ENCODE measurements around the gene EIF4G3.

EIF4G3 gene

DNA sequence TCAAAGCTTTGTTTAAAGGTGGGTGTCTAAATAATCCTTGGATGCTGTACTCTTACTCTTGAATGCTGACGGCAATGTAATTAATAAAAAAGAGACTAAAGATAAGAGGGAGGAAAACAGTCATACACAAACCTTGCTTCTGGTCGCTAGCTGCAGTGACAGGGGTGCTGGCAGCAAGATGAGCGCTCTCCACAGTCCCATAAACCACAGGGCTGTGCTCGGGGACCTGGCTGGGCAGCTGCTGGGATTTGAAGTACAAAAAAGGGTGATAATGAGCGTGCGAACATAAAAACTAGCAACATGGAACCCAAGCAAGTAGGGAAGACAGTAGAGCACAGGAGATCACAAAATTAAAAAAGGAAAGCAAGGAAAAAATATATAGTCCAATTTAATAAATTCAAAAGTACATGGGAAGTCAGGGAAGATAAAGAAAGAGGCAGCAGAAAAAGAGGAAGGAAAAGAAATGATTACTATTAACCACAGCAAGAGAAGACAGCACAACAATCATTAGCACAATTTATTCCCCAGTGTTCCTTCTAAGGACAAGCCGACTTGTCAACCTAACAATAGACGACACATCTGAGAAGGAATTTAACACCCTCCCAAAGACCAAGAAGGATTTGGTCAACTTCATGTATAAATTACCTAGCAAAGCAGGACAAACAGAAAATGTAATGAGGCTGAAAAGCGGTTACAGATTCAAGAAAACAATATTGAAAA, 226.7 kb downstream of the EIF4G3 start:
- TF ChIP-seq, protein P1, sequence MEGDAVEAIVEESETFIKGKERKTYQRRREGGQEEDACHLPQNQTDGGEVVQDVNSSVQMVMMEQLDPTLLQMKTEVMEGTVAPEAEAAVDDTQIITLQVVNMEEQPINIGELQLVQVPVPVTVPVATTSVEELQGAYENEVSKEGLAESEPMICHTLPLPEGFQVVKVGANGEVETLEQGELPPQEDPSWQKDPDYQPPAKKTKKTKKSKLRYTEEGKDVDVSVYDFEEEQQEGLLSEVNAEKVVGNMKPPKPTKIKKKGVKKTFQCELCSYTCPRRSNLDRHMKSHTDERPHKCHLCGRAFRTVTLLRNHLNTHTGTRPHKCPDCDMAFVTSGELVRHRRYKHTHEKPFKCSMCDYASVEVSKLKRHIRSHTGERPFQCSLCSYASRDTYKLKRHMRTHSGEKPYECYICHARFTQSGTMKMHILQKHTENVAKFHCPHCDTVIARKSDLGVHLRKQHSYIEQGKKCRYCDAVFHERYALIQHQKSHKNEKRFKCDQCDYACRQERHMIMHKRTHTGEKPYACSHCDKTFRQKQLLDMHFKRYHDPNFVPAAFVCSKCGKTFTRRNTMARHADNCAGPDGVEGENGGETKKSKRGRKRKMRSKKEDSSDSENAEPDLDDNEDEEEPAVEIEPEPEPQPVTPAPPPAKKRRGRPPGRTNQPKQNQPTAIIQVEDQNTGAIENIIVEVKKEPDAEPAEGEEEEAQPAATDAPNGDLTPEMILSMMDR (IDR thresholded peaks at IDR 0.05; ENCODE audit: unreplicated experiment in 3 of 3) = no peak
- peaks cover 19% of the 10 kb centered on the region for H3K36me3 Mint-ChIP-seq (ENCODE audit: low read depth)
- H3K27ac Mint-ChIP-seq = peak overlapping the region in 1 of 3 experiments; percentile 40
- no peaks in the 10 kb centered on the region for H3K4me1 Mint-ChIP-seq
- H3K27me3 Mint-ChIP-seq (ENCODE audit: low read depth) = no peaks in the 10 kb centered on the region
- no peaks in the 10 kb centered on the region for H3K9me3 Mint-ChIP-seq
- H3K4me3 Mint-ChIP-seq = no peak overlapping the region

DNA sequence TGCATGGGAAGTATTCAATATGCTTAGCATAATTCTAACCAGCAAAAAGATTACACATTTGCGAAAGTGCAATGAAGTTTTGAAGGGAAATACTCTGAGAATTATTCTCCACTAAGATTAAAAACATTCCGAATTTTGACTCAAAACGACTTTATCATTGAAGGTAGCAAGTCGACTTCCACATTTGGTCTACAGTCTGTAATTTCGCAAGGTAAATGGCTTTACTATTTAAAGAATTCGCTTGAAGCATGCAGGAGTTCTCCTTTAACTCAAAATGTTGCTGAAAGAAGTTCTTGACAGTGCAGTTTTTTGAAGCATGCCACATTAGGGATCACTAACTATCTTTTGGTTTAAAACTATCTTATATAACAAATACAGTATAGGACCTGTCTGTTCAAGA, 228.6 kb downstream of the EIF4G3 start:
- no peaks in the 10 kb centered on the region for H3K9me3 Mint-ChIP-seq
- H3K27me3 Mint-ChIP-seq (ENCODE audit: low read depth) = no peaks in the 10 kb centered on the region
- TF ChIP-seq, protein P1 (IDR thresholded peaks at IDR 0.05; ENCODE audit: unreplicated experiment in 3 of 3) = no peak
- H3K4me3 Mint-ChIP-seq = no peak overlapping the region
- H3K4me1 Mint-ChIP-seq = no peaks in the 10 kb centered on the region
- H3K36me3 Mint-ChIP-seq (ENCODE audit: low read depth) = peaks cover 23% of the 10 kb centered on the region
- peak overlapping the region in 1 of 3 experiments; percentile 30 for H3K27ac Mint-ChIP-seq

DNA sequence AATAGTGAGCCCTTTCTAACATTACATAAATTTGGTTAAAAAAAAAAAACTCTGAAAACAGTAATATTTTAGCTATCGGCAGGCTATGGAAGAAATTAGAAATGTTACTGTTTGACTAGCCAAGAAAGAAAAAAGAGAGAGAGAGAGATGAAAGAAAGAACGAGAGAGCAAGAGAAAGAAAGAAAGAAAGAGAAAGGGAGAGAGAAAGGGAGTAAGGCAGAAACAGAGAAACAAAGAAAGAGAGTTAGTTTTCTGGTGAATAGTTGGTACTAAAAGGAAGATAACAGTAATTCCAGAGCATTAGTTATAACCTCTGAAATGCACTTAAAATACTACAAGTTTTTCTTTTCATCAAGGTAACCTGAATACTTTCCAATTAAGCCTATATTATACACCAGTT, 229.3 kb downstream of the EIF4G3 start:
- Mint-ChIP-seq H3K4me1 (no peaks in the 10 kb centered on the region), H3K9me3 (no peaks in the 10 kb centered on the region), H3K36me3 (ENCODE audit: low read depth) (peaks cover 19% of the 10 kb centered on the region), H3K27ac (no peak overlapping the region), H3K27me3 (ENCODE audit: low read depth) (no peaks in the 10 kb centered on the region), H3K4me3 (no peak overlapping the region)
- TF ChIP-seq, protein P1 (IDR thresholded peaks at IDR 0.05; ENCODE audit: unreplicated experiment in 3 of 3) = no peak

DNA sequence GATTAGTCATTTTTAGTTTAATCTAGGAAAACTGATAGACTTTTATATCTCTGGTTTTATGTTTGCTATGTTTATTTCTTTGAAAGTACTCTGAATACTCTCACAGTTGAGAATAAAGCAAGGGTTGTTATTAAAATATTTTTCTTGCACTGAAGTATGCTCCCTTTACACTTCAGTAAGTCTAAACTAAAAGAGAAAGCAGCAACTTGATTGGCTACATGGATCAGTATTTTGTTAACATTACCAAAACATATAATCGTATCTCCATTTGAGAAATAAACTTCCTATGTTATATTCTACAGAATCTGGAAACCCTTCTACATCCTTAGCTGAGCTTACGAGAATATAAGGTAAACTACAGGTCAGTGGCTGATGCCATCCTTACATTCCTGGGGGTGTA, 240.1 kb downstream of the EIF4G3 start:
- peak overlapping the region in 2 of 3 experiments; percentile 1 to 24 for H3K27ac Mint-ChIP-seq
- H3K27me3 Mint-ChIP-seq (ENCODE audit: low read depth) = no peaks in the 10 kb centered on the region

DNA sequence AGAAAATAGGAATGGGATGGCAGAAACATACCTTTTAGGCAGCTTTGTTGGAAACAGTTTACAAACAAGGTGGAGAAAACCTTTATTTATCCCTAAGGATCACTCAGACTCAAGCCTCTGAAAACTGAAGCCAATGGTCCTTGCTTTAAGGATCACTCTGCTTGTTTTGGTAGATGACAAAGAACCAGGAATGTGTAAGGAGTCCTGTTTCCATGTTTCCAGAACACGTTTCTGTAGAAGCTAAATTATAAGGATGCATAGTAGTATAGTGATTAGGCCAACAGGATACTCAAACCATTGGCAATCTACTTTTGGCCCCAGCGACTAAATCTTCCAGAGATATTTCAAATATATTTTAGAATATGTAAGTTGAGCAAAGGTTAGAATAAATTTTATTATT, 240.5 kb downstream of the EIF4G3 start:
- H3K4me3 Mint-ChIP-seq = no peak overlapping the region
- H3K27me3 Mint-ChIP-seq (ENCODE audit: low read depth) = no peaks in the 10 kb centered on the region
- TF ChIP-seq, protein P1 (IDR thresholded peaks at IDR 0.05; ENCODE audit: unreplicated experiment in 3 of 3) = no peak
- H3K36me3 Mint-ChIP-seq (ENCODE audit: low read depth) = peaks cover 38% of the 10 kb centered on the region
- H3K9me3 Mint-ChIP-seq = no peaks in the 10 kb centered on the region
- peaks cover 12% of the 10 kb centered on the region for H3K4me1 Mint-ChIP-seq
- H3K27ac Mint-ChIP-seq = peak overlapping the region in 2 of 3 experiments; percentile 15 to 25

More for the DNA sequence above, 240.1 kb downstream of the EIF4G3 start:
- Mint-ChIP-seq H3K36me3 (ENCODE audit: low read depth) (peaks cover 40% of the 10 kb centered on the region), H3K4me3 (no peak overlapping the region), H3K9me3 (no peaks in the 10 kb centered on the region), H3K4me1 (peaks cover 12% of the 10 kb centered on the region)
- TF ChIP-seq, protein P1 (IDR thresholded peaks at IDR 0.05; ENCODE audit: unreplicated experiment in 3 of 3) = no peak

DNA sequence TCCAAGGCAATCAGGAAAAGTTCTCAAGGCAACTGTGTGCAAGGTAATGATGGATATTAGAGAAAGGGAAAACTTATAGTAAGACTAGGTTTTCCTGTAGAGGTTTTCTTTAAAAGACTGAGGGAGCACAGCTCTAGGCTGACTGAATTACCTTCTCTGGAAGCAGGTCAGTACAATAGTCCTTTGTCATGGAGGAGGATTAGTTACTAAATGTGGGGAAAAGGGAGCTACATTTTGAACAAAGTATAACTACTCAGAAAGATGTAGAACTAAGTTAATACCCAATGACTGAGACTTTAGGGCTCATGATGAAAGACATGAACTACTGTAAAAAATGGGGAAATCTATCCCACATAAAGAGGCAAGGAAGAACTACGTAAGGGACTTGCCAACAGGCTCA, 241.0 kb downstream of the EIF4G3 start:
- H3K27me3 Mint-ChIP-seq (ENCODE audit: low read depth) = no peaks in the 10 kb centered on the region
- H3K4me1 Mint-ChIP-seq = peaks cover 12% of the 10 kb centered on the region
- peak overlapping the region in 2 of 3 experiments; percentile 15 to 25 for H3K27ac Mint-ChIP-seq
- H3K4me3 Mint-ChIP-seq = no peak overlapping the region
- peaks cover 38% of the 10 kb centered on the region for H3K36me3 Mint-ChIP-seq (ENCODE audit: low read depth)
- no peaks in the 10 kb centered on the region for H3K9me3 Mint-ChIP-seq
- TF ChIP-seq, protein P1 (IDR thresholded peaks at IDR 0.05; ENCODE audit: unreplicated experiment in 3 of 3) = no peak

Data from nephron (organoid).